Mesothelial cell of epicardium (in vitro differentiated cells): ENCODE data around the gene ARMH4. TPM values are rescaled to one million over a fixed set of nuclear protein-coding genes. Genes with fewer than 3 reads are reported as not detected.

ENCODE experiments used
- DNase-seq, 2 experiments: peaks; one replicate each; pipeline ENCODE4 v3.0.0; 2021; ENCODE audit warnings: low spot score in 2 of 2; ENCODE audit not compliant: unreplicated experiment in 2 of 2
- H3K27ac Mint-ChIP-seq: 2 replicates; pipeline ENCODE4 v1.8.0; 2021; ENCODE audit warnings: mixed read lengths
- H3K27me3 Mint-ChIP-seq: 2 replicates; pipeline ENCODE4 v1.8.0; 2021; ENCODE audit warnings: low read depth, mixed read lengths
- H3K36me3 Mint-ChIP-seq: 2 replicates; pipeline ENCODE4 v1.8.0; 2021; ENCODE audit warnings: mixed read lengths
- H3K4me1 Mint-ChIP-seq: 2 replicates; pipeline ENCODE4 v1.8.0; 2021; ENCODE audit warnings: mixed read lengths
- H3K4me3 Mint-ChIP-seq: 2 replicates; pipeline ENCODE4 v1.8.0; 2021; ENCODE audit warnings: mild to moderate bottlenecking, moderate library complexity, mixed read lengths
- H3K9me3 Mint-ChIP-seq: 2 replicates; pipeline ENCODE4 v1.8.0; 2021; ENCODE audit warnings: mixed read lengths
- total RNA-seq: library from RNA; stranded (reverse); gene quantifications from 3 replicates; pipeline ENCODE4 v1.2.1, GENCODE V29; 2021
- TF ChIP-seq, protein P1 (sequence below): fragments of 200-600 bp; sonication (generic); IDR thresholded peaks from one replicate; pipeline ENCODE4 v1.5.0; 2021; ENCODE audit warnings: antibody characterized with exemption; ENCODE audit not compliant: unreplicated experiment

ARMH4 gene
- total RNA-seq, 1 donor from 2014 or later = 19.8 TPM

- H3K27me3 Mint-ChIP-seq = peaks cover 59% of the 10 kb centered on the region
- DNase-seq = no peak
- no peaks in the 10 kb centered on the region for H3K4me1 Mint-ChIP-seq
- TF ChIP-seq, protein P1, sequence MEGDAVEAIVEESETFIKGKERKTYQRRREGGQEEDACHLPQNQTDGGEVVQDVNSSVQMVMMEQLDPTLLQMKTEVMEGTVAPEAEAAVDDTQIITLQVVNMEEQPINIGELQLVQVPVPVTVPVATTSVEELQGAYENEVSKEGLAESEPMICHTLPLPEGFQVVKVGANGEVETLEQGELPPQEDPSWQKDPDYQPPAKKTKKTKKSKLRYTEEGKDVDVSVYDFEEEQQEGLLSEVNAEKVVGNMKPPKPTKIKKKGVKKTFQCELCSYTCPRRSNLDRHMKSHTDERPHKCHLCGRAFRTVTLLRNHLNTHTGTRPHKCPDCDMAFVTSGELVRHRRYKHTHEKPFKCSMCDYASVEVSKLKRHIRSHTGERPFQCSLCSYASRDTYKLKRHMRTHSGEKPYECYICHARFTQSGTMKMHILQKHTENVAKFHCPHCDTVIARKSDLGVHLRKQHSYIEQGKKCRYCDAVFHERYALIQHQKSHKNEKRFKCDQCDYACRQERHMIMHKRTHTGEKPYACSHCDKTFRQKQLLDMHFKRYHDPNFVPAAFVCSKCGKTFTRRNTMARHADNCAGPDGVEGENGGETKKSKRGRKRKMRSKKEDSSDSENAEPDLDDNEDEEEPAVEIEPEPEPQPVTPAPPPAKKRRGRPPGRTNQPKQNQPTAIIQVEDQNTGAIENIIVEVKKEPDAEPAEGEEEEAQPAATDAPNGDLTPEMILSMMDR = no peak
- no peaks in the 10 kb centered on the region for H3K36me3 Mint-ChIP-seq
- H3K9me3 Mint-ChIP-seq = no peaks in the 10 kb centered on the region
- H3K27ac Mint-ChIP-seq = no peak overlapping the region
- H3K4me3 Mint-ChIP-seq = no peak overlapping the region
Observed at GRCh38 chr14:57979376-57980048, 172.5 kb downstream of the ARMH4 start.

- H3K36me3 Mint-ChIP-seq = no peaks in the 10 kb centered on the region
- TF ChIP-seq, protein P1 = no peak
- no peaks in the 10 kb centered on the region for H3K4me1 Mint-ChIP-seq
- DNase-seq = no peak
- H3K9me3 Mint-ChIP-seq = no peaks in the 10 kb centered on the region
- peaks cover 68% of the 10 kb centered on the region for H3K27me3 Mint-ChIP-seq
- no peak overlapping the region for H3K27ac Mint-ChIP-seq
- no peak overlapping the region for H3K4me3 Mint-ChIP-seq
Observed at GRCh38 chr14:57976701-57977100, 175.3 kb downstream of the ARMH4 start.

- TF ChIP-seq, protein P1 = no peak
- DNase-seq = no peak
- H3K9me3 Mint-ChIP-seq = no peaks in the 10 kb centered on the region
- peaks cover 71% of the 10 kb centered on the region for H3K27me3 Mint-ChIP-seq
- H3K4me3 Mint-ChIP-seq = no peak overlapping the region
- no peaks in the 10 kb centered on the region for H3K36me3 Mint-ChIP-seq
- H3K4me1 Mint-ChIP-seq = no peaks in the 10 kb centered on the region
- no peak overlapping the region for H3K27ac Mint-ChIP-seq
Observed at GRCh38 chr14:57974896-57975295, 177.1 kb downstream of the ARMH4 start.

DNA sequence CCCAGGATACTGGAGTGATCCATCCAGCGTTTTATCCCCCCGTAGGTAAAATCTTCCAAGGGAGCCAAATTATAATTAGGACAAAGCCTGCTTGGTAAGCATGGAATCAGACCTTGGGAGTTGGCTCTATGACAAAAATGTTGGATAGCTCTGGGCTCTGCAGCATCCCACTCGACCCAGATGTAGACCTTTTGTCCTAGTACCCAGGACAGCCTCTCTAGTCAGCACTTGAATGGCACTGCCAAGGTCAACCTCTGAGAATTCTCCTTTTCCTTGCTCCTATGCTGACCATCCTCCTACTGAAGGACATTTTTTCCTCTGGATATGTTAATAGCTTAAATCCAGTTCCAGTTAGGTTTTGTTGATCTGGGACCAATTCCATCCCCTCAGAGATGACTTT, 181.4 kb downstream of the ARMH4 start:
- no peak for DNase-seq
- Mint-ChIP-seq H3K27ac (no peak overlapping the region), H3K4me1 (no peaks in the 10 kb centered on the region), H3K27me3 (peaks cover 49% of the 10 kb centered on the region), H3K36me3 (no peaks in the 10 kb centered on the region), H3K9me3 (no peaks in the 10 kb centered on the region), H3K4me3 (no peak overlapping the region)
- TF ChIP-seq, protein P1 = no peak

DNA sequence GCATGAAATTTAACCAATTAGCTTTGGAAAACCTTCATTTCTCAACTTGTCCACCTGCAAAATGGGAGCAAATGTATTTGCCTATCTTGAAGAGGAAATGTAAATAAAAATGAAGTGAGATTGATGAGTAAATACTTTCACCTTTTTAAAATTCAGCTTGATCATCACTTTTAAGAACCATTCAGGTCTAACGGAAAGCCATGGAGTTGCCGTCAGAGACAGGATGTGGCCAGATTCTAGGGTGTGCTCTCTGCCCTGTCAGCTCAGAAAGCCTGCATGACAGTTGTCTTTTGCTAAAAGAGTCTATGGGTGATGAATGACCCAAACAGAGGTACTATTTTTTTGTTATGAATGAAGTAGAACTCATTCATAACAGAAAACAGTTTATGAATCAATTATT, 181.8 kb downstream of the ARMH4 start:
- no peaks in the 10 kb centered on the region for H3K36me3 Mint-ChIP-seq
- TF ChIP-seq, protein P1 = no peak
- H3K4me1 Mint-ChIP-seq = no peaks in the 10 kb centered on the region
- H3K9me3 Mint-ChIP-seq = no peaks in the 10 kb centered on the region
- H3K27me3 Mint-ChIP-seq = peaks cover 45% of the 10 kb centered on the region
- no peak for DNase-seq
- no peak overlapping the region for H3K4me3 Mint-ChIP-seq
- H3K27ac Mint-ChIP-seq = no peak overlapping the region
